ENCODE measurements around the gene XYLT2.
A peak's percentile ranks its signal among the peaks of the same experiment; 100 is the strongest.

XYLT2 gene

DNA sequence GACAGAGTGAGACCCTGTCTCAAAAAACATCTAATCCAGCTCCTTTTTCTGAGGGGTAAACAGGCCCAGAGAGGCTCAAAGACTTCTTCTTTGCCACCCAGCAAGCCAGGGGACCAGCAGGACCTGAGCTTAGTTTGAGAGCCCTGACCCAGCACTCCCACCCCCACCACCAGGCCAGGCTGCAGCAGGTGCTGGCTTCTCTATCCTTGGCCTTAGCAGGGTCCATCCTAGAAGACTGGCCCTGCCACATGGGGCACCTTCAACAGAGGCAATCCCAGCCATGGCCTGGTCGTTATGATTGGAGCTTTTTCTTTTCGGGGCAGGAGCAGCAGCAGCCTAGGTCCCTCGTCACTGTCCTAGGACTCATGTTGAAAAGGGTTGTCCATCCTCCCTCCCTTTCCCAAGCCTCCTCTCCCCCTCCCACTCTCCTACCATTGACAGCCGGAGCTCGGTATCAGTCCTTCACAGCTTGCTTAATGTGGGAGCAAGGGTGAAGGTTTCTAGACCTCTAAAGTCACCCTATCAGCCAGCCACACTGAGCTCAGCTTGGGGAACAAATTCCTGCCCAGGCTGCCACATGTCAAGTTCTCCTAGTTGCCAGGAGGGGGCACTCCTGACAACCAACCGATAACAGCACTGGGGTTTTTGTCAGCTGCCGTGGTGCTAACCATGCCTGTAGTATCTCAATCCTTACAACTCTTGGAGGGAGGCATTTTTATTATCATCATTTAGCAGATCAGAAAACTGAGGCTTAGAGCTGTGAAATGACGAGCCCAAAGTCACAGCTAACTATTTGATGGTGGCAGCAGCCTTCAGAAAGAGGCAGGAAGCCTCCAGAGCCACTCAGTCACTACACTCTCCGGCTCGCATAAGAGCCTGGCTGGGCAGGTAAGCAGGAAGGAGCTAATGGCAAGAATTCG, 15.9 kb downstream of the XYLT2 start:
- TF ChIP-seq, protein P1, sequence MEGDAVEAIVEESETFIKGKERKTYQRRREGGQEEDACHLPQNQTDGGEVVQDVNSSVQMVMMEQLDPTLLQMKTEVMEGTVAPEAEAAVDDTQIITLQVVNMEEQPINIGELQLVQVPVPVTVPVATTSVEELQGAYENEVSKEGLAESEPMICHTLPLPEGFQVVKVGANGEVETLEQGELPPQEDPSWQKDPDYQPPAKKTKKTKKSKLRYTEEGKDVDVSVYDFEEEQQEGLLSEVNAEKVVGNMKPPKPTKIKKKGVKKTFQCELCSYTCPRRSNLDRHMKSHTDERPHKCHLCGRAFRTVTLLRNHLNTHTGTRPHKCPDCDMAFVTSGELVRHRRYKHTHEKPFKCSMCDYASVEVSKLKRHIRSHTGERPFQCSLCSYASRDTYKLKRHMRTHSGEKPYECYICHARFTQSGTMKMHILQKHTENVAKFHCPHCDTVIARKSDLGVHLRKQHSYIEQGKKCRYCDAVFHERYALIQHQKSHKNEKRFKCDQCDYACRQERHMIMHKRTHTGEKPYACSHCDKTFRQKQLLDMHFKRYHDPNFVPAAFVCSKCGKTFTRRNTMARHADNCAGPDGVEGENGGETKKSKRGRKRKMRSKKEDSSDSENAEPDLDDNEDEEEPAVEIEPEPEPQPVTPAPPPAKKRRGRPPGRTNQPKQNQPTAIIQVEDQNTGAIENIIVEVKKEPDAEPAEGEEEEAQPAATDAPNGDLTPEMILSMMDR (conservative IDR thresholded peaks at IDR 0.05) = peak; percentile 82
- peak overlapping the region; percentile 30 for H3K27ac ChIP-seq

DNA sequence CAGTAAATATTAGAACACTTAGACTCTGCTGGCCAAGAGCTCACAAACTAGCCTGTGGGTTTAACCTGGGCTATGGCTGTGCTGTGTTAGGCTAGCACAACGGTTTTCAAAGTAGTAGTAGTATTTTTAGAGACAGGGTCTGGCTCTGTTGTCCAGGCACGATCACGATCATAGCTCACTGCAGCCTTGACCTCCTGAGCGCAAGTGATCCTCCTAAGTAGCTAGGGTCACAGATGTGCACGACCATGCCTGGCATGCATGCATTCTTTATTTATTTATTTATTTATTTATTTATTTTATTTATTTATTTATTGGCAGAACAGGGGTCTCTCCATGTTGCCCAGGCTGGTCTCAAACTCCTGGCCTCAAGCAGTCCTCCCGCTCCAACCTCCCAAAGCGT, 16.7 kb downstream of the XYLT2 start:
- H3K27ac ChIP-seq = peak overlapping the region; percentile 30
- TF ChIP-seq, protein P1 (conservative IDR thresholded peaks at IDR 0.05) = no peak

DNA sequence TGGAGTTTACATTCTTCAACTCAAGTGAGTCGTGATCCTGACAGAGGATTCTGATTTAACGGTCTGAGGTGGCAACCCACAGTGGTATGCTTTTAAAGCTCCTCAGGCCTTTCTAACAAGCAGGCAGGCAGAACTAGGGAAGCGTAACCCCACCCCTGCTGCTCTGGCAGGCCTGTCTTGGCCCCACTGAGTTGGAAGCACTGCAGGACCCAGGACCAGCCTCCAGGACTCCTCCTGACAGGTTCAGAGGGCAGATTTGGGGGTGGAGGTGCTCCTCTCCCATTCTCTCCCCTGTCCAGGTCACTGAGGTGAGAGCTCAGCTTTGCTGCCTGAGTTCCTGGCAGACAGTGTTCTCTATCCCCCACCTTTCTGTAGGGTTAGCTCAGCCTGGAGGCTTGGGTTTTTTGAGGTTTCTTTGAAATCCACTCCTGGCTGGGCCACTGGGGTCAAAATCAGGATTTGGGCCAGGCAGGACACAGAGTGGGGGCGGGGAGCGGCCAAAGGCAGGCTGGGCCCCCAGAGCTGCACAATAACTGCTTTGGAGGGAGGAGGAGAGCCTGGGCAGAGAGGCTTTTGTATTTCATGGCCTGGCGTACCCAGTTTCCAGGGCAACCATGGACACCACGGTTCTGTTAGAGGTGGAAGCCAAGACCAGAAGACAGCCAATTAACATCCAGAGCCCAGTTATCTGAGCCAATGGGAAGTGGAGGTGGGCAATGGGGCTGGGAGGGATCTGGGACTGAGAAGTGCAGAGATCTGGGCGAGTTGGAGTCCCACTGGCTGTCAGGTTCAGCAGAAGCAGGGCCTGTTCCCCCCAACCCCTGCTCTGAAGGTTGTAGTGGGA, 17.5 kb downstream of the XYLT2 start:
- TF ChIP-seq, protein P1 (conservative IDR thresholded peaks at IDR 0.05) = no peak
- H3K27ac ChIP-seq = no peak overlapping the region

DNA sequence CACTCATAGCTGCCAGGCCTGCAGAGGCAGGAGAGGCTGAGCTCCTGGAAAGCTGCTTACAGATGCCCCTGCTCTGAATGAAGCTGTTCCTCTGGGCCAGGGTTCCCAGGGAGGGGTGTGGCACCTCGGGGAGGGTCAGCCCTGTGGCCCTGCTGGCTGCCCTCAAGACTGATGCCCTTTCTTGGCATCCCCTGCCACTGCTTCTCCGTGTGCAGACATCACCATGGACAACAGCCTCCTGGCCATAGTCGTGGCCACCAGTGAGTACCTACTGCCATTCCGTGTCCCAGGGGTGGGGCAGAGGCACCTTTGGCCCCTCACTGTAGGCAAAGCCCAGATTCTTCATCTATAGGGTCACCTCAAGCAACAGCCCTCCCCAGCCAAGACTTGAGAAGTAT, 18.1 kb downstream of the XYLT2 start:
- TF ChIP-seq, protein P1 (conservative IDR thresholded peaks at IDR 0.05) = no peak
- no peak overlapping the region for H3K27ac ChIP-seq

DNA sequence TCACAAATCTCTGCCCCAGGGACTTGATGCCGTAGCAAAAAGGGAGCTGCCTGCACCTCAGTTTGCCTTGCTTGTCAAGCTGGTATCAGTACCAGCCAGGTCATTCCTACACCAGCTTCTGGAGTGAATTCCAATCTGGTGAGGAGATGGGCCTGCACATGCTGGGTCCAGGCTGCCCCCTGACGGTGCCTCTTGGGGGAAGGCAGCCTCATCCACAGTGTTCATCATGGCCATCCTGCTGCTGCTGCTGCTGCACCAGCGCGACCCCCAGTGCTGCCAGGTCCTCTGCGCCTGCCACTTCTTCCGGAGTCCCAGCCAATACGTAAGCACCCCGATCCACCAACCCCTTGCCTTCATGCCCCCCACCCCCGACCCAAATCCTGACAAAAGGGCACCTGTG, 18.8 kb downstream of the XYLT2 start:
- H3K27ac ChIP-seq = no peak overlapping the region
- TF ChIP-seq, protein P1 (conservative IDR thresholded peaks at IDR 0.05) = no peak

DNA sequence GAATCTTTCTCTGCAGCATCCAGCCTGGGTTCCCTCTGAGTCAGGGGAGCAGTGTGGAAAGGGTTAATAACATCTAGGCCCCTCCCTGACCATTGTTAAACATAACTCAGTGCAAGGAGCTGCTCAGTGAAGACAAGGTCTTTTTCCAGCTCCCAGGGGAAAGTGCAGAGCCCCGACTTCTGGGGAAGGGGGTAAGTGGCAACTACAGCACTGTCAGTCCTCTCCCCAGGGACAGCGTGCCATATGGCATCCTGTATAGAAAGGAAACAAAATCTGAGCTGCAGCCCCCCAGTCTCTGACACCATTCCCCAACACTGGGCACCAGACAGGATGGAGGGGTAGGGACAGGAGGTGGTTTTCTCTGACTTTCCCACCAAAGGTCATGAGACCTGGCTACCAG, 19.2 kb downstream of the XYLT2 start:
- H3K27ac ChIP-seq = no peak overlapping the region
- TF ChIP-seq, protein P1 (conservative IDR thresholded peaks at IDR 0.05) = no peak

Measured in VCaP (cell line).